Mesenchymal stem cell (in vitro differentiated cells and primary cell): Measurements from ENCODE around the gene LRP1B.
A peak's percentile ranks its signal among the peaks of the same experiment; 100 is the strongest.

Experiments used
- DNase-seq: peaks from one replicate; pipeline ENCODE4 v3.0.0-alpha.2; 2013
- H2AFZ ChIP-seq: one replicate; pipeline ENCODE4 v1.6.1; 2013; ENCODE audit warnings: low read depth, mild to moderate bottlenecking, control low read depth, inconsistent platforms, low read length, moderate library complexity
- H2AK5ac ChIP-seq: 2 replicates; pipeline ENCODE4 v1.6.1; 2013; ENCODE audit warnings: low read length, moderate library complexity, mild to moderate bottlenecking, inconsistent platforms; ENCODE audit not compliant: severe bottlenecking
- H2BK120ac ChIP-seq: one replicate; pipeline ENCODE4 v1.6.1; 2013; ENCODE audit warnings: low read depth, mild to moderate bottlenecking, inconsistent platforms, low read length, moderate library complexity
- H2BK12ac ChIP-seq, 2 experiments: one replicate each; pipeline ENCODE4 v1.6.1; 2013; ENCODE audit warnings: inconsistent platforms in 2 of 2, low read length in 2 of 2, mild to moderate bottlenecking in 2 of 2, moderate library complexity in 2 of 2, control low read depth in 1 of 2
- H2BK15ac ChIP-seq: one replicate; pipeline ENCODE4 v1.6.1; 2013; ENCODE audit warnings: mild to moderate bottlenecking, low read depth, inconsistent platforms; ENCODE audit not compliant: poor library complexity, severe bottlenecking
- H2BK5ac ChIP-seq: 2 replicates; pipeline ENCODE4 v1.6.1; 2013; ENCODE audit warnings: low read depth, mild to moderate bottlenecking, low read length, control low read depth, inconsistent platforms; ENCODE audit not compliant: poor library complexity, severe bottlenecking
- H3K14ac ChIP-seq, 2 experiments: one replicate each; pipeline ENCODE4 v1.6.1; 2013; ENCODE audit warnings: inconsistent platforms in 2 of 2, low read length in 2 of 2, control low read depth in 1 of 2, mild to moderate bottlenecking in 1 of 2, moderate library complexity in 1 of 2
- H3K18ac ChIP-seq, 2 experiments: one replicate each; pipeline ENCODE4 v1.6.1; 2013; ENCODE audit warnings: inconsistent platforms in 2 of 2, low read length in 2 of 2, control low read depth in 1 of 2, low read depth in 1 of 2, mild to moderate bottlenecking in 1 of 2
- H3K23ac ChIP-seq, 2 experiments: one replicate each; pipeline ENCODE4 v1.6.1; 2013; ENCODE audit warnings: inconsistent platforms in 2 of 2, low read length in 2 of 2, mild to moderate bottlenecking in 2 of 2, moderate library complexity in 2 of 2, control low read depth in 1 of 2
- H3K27ac ChIP-seq: 2 replicates; pipeline ENCODE4 v1.5.1; 2013; ENCODE audit warnings: mild to moderate bottlenecking, moderate library complexity, low read length, control low read depth, inconsistent platforms; ENCODE audit not compliant: poor library complexity, severe bottlenecking
- H3K27me3 ChIP-seq, 2 experiments: 2 replicates each; pipeline versions ENCODE4 v1.6.1 to v1.7.0; 2013; ENCODE audit warnings: low read length in 2 of 2, mild to moderate bottlenecking in 2 of 2, moderate library complexity in 2 of 2, control low read depth in 1 of 2, inconsistent platforms in 1 of 2; ENCODE audit not compliant: control insufficient read depth in 1 of 2, insufficient read depth in 1 of 2
- H3K36me3 ChIP-seq, 2 experiments: 2 replicates each; pipeline versions ENCODE4 v1.6.1 to v1.7.0; 2013; ENCODE audit warnings: low read length in 2 of 2, control low read depth in 1 of 2, inconsistent platforms in 1 of 2, low read depth in 1 of 2, mild to moderate bottlenecking in 1 of 2; ENCODE audit not compliant: insufficient read depth in 2 of 2, control insufficient read depth in 1 of 2
- H3K4ac ChIP-seq, 2 experiments: one replicate each; pipeline ENCODE4 v1.6.1; 2013; ENCODE audit warnings: inconsistent platforms in 2 of 2, low read length in 2 of 2, mild to moderate bottlenecking in 2 of 2, moderate library complexity in 2 of 2, control low read depth in 1 of 2, low read depth in 1 of 2
- H3K4me1 ChIP-seq: 2 replicates; pipeline ENCODE4 v1.6.1; 2013; ENCODE audit warnings: low read depth, low read length, control low read depth; ENCODE audit not compliant: control insufficient read depth, insufficient read depth
- H3K4me2 ChIP-seq: 2 replicates; pipeline ENCODE4 v1.6.1; 2013; ENCODE audit warnings: low read length, mild to moderate bottlenecking, inconsistent platforms; ENCODE audit not compliant: poor library complexity, severe bottlenecking
- H3K4me3 ChIP-seq, 2 experiments: 2 replicates each; pipeline versions ENCODE4 v1.5.1 to v1.7.0; 2013; ENCODE audit warnings: low read length in 2 of 2, mild to moderate bottlenecking in 2 of 2, control low read depth in 1 of 2, low read depth in 1 of 2; ENCODE audit not compliant: insufficient read depth in 1 of 2
- H3K79me1 ChIP-seq: replicated peaks from 2 replicates; pipeline ENCODE4 v1.6.1; 2013; ENCODE audit warnings: mild to moderate bottlenecking, control low read depth, low read length, inconsistent platforms; ENCODE audit not compliant: poor library complexity, severe bottlenecking
- H3K9ac ChIP-seq: 2 replicates; pipeline ENCODE4 v1.7.0; 2013; ENCODE audit warnings: mild to moderate bottlenecking, low read length, moderate library complexity
- H3K9me3 ChIP-seq: 2 replicates; pipeline ENCODE4 v1.7.0; 2013; ENCODE audit warnings: mild to moderate bottlenecking, low read length; ENCODE audit not compliant: control insufficient read depth
- H4K8ac ChIP-seq: one replicate; pipeline ENCODE4 v1.6.1; 2013; ENCODE audit warnings: inconsistent platforms, mild to moderate bottlenecking, low read length, moderate library complexity
- H4K91ac ChIP-seq: one replicate; pipeline ENCODE4 v1.6.1; 2013; ENCODE audit warnings: mild to moderate bottlenecking, low read length, inconsistent platforms
- WGBS: methylation state at CpG from one replicate; pipeline ENCODE4 v1.1.7; 2013; ENCODE audit warnings: mixed read lengths; 5-methylcytosine and 5-hydroxymethylcytosine counted together

LRP1B gene

DNA sequence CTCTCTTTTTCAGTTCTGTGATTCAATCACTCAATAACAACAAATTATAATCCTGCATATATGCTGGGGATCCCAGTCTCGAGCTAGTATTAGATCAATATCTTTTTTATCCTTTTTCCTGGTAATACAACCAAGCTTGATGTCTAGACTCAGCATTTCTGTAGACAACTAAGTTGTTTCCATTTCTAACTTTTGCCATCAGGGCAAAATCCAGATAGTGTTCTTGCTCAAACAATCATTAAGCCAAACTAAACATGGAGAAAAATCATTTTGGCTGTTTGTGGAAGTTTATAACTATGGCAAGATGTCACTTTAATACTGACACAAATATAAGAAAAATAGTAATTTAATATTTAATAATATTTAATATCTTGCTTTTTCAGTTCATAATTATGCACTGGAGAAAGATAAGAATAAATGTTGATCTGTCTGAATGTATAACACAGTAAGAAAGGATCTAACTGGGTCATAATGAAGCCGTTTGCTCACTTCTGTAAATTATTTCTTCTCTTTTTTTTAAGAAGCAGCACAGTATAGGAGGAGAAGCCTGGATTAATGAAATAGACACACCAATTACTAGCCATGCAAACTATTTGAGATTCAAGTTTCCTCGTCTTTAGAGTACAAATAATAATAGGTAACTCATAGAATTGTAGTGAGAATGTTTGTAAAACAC is 979.1 kb downstream of the LRP1B start:
- 74% methylated on average over 1 of the region's 3 CpGs for WGBS
- Histone ChIP-seq H2BK5ac (no peak overlapping the region), H3K4me3 (no peak overlapping the region), H3K4me2 (no peak overlapping the region), H3K4me1 (no peaks in the 10 kb centered on the region), H2BK15ac (no peak overlapping the region), H2AK5ac (no peak overlapping the region), H3K36me3 (no peaks in the 10 kb centered on the region), H3K9ac (no peak overlapping the region), H2BK120ac (no peak overlapping the region), H2BK12ac (no peak overlapping the region), H3K4ac (no peak overlapping the region), H3K27ac (no peak overlapping the region), H3K14ac (no peak overlapping the region), H3K79me1 (no peaks in the 10 kb centered on the region), H2AFZ (no peak overlapping the region), H3K23ac (no peak overlapping the region), H3K9me3 (no peaks in the 10 kb centered on the region), H4K8ac (no peak overlapping the region), H3K27me3 (no peaks in the 10 kb centered on the region), H3K18ac (no peak overlapping the region), H4K91ac (no peak overlapping the region)
- DNase-seq, result no peak

DNA sequence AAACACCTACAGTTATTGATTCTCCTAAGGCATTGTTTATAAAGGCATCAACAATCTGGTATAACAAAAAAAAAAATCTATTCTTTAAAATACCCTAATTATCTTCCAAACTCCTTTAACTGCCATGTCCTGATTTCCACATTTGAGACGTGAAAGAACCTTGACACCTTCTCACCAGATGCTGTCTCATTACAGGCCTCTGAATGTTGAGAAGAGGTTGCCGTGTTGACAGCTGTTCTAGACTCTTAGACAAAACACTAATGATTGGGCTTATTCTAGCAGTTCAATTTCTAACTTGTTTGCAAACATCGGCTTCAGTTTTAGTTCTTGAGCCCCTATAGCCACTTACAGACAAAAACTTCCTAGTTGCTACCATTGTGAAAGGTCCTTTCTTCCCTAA is 988.8 kb downstream of the LRP1B start:
- Histone ChIP-seq H3K27ac (no peak overlapping the region), H3K79me1 (no peaks in the 10 kb centered on the region), H2BK120ac (no peak overlapping the region), H3K4me1 (no peaks in the 10 kb centered on the region), H3K9me3 (peaks cover 3% of the 10 kb centered on the region), H3K18ac (no peak overlapping the region), H3K36me3 (no peaks in the 10 kb centered on the region), H3K4ac (no peak overlapping the region), H3K23ac (no peak overlapping the region), H2AFZ (no peak overlapping the region), H3K4me2 (no peak overlapping the region), H2BK12ac (no peak overlapping the region), H4K8ac (no peak overlapping the region), H3K9ac (no peak overlapping the region), H3K27me3 (no peaks in the 10 kb centered on the region), H4K91ac (no peak overlapping the region), H2BK15ac (no peak overlapping the region), H3K4me3 (no peak overlapping the region), H2BK5ac (no peak overlapping the region), H2AK5ac (no peak overlapping the region), H3K14ac (no peak overlapping the region)
- no peak for DNase-seq
- 95% methylated on average over 3 of the region's 3 CpGs for WGBS

DNA sequence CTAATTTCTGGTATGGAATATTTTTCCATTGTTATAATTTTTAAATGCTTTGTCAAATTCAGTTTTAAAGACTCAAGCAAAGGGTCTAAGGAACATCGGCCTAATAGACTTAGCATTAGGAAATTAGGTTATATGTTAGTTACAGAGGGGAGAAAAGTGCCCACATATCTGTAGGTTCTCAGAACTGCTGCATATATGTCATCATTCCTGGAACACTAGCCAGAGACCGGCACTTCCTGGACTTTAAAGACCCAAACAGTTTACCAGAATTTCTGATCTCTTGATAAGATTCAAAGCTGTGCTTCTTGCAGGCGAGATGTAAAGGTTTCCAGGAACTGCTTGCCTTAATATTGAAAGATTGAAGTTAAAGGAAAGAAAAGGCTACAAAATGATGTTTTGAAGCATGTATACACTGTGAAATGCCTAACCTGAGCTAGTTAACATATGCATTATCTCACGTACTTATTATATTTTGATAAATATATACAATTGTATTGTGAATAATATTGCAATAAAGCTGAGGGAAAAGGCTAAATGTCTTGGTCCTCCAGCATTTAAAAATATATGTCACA is 993.6 kb downstream of the LRP1B start:
- H3K4me2 ChIP-seq, result no peak overlapping the region
- H2BK15ac ChIP-seq, result no peak overlapping the region
- H4K91ac ChIP-seq, result no peak overlapping the region
- no peak overlapping the region for H3K9ac ChIP-seq
- H4K8ac ChIP-seq, result no peak overlapping the region
- H2AFZ ChIP-seq, result no peak overlapping the region
- no peak overlapping the region for H3K23ac ChIP-seq
- no peaks in the 10 kb centered on the region for H3K4me1 ChIP-seq
- H2BK12ac ChIP-seq, result no peak overlapping the region
- H3K9me3 ChIP-seq, result peaks cover 3% of the 10 kb centered on the region
- H3K4ac ChIP-seq, result no peak overlapping the region
- DNase-seq, result peak; percentile 32
- no peak overlapping the region for H2BK5ac ChIP-seq
- no peak overlapping the region for H3K14ac ChIP-seq
- H3K18ac ChIP-seq, result no peak overlapping the region
- WGBS, result 32% methylated on average over 3 of the region's 4 CpGs
- H3K36me3 ChIP-seq, result no peaks in the 10 kb centered on the region
- H3K79me1 ChIP-seq, result no peaks in the 10 kb centered on the region
- H2AK5ac ChIP-seq, result no peak overlapping the region
- no peaks in the 10 kb centered on the region for H3K27me3 ChIP-seq
- no peak overlapping the region for H3K27ac ChIP-seq
- H3K4me3 ChIP-seq, result no peak overlapping the region
- no peak overlapping the region for H2BK120ac ChIP-seq

DNA sequence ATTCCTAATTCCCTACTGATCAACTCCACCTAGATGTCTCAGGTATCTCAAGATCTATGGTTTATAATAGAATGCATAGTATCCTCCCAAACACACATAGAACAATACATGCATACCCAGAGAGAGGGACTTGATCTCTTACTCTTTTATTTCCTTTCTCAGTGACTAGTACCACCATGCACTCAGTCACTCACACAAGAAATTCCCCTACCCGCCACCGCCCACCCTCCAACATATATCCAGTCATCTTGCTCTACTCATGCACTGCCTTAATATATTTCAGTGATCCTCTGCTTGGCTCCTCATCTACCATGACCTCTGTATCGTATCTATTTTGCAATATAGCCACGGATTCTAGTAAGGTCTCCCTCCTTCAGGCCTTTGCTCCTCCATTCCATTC is 996.9 kb downstream of the LRP1B start:
- Histone ChIP-seq H4K8ac (no peak overlapping the region), H3K27ac (no peak overlapping the region), H3K4me1 (no peaks in the 10 kb centered on the region), H3K4ac (peak overlapping the region in 1 of 2 experiments; percentile 51), H3K9ac (no peak overlapping the region), H3K9me3 (no peaks in the 10 kb centered on the region), H3K27me3 (no peaks in the 10 kb centered on the region), H2BK120ac (no peak overlapping the region), H2BK12ac (no peak overlapping the region), H3K23ac (no peak overlapping the region), H4K91ac (no peak overlapping the region), H3K4me3 (no peak overlapping the region), H2BK5ac (no peak overlapping the region), H3K18ac (no peak overlapping the region), H3K4me2 (no peak overlapping the region), H2AK5ac (no peak overlapping the region), H3K36me3 (no peaks in the 10 kb centered on the region), H2AFZ (no peak overlapping the region), H3K14ac (no peak overlapping the region), H2BK15ac (no peak overlapping the region), H3K79me1 (no peaks in the 10 kb centered on the region)
- 91% methylated on average over 4 of the region's 4 CpGs for WGBS
- no peak for DNase-seq
